GM21528 (cell line): ENCODE data around the gene GALR3.

ENCODE experiments used
- ATAC-seq: cut with Tn5 transposase; IDR thresholded peaks from one replicate; pipeline ENCODE4 v1.9.1; 2021; ENCODE audit warnings: mild to moderate bottlenecking, moderate library complexity; ENCODE audit not compliant: unreplicated experiment, low FRiP score

The GALR3 gene

DNA sequence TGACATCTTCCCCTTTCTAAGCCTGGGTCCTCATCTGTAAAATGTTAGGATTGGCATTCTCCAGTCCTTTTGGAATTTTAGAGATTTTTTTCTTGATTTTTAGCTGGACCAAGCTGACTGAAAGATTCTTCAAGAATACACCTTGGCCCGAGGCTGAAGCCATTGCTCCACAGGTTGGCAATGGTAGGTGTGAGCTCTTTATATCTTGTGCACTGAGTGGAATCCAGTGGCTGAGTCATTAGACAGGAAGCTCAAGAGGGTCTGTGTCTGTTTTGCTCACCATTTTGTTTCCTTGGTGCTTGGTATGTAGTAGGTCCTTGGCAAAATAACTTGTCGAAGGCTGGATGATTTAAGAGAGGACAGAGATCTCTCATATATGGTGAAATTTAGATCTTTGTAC lies 32.3 kb downstream of the GALR3 start:
- ATAC-seq: no peak

DNA sequence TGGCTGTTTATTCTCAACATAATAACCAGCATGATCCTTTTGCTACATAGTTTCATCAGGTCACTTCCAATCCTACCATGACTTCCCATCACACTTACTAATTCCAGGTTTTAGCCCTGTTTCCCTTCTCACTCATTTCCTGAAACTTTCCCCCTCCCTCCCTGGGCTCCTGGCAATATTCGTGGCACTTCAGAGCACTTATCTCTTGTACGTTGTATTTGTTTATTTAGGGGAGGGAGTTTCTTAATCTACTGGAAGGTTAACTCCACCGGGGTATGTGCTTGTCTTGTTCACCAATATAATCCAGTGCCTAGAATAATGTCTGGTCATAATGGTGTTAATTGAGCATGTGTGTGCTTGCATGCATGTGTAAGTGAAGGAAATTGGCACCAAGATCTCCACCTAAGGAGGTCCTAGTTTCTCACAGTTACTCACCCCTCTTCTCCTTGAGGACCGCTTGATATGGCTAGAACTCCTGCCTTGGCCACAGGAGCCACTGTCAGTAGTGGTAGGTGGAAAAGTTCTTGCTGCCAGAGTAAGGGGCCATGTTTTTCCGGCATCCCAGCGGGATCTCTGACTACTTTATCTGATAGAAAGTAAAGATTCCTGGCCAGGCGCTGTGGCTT lies 37.7 kb downstream of the GALR3 start:
- no peak for ATAC-seq

DNA sequence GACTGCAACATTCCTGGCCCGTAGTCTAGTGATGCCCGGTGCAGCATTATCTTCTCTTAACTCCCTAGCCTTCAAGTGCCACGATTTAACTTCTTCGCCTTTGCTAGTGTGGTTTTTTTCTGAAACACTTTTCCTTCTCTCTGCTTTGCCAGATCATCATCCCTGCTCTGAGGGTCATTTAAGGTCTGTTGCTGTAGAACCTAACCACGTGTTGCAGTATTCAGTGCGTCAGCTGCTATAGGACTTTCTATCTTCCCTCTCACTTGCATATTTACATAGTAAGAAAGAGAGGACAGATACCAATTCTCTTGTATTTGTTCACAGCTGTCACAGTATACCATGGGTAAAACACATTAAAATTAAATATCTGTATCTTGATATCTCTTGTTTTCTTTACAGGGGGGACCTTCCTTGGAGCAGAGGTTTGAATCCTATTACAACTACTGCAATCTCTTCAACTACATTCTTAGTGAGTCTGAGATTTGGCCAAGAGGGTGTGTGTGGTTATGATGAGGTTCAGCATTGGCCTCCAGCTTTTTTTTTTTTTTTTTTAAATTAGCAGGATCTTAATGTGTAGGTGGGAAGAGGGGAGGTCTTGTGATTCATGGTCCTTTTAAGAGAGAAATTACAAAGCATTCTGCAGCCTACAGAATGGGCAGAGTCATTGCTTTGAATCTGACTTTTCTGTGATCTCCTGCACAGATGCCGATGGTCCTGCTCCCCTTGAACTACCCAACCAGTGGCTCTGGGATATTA lies 39.6 kb downstream of the GALR3 start:
- ATAC-seq: no peak

DNA sequence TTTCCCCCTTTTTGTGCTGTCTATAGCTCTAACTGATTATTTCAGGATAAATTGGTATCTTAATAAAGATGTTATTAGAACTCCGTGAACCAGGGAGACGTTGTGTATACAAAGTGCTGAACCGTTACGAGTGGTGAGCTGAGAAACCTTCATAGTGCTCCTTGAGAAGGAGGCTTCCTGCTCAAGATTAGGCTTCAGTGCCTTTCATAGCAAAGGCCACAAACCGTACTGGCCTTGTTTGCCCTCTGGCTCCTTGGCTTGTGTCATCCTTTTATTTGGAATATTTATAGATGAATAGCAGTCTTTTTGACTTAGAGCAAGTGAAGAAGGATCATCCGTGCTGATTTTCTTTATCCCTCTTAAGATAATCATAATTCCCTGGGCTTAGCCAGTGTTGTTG lies 42.3 kb downstream of the GALR3 start:
- no peak for ATAC-seq

DNA sequence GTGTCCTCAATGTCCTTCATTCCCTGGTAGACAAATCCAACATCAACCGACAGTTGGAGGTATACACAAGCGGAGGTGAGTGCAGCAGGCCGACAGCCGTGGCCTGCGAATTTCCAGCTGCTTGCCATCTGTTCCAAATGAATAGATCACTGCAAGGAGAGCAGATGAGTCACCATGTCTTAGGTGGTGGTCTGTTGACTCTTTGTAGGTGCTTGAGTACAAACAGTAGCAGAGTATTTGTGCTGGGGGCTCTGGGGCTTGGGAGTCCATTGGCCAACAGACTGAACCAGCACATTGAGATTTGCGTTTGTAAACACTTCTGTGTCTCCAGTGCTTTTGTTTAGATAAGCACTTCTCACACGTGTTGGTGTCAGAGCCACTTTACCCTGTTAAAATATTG lies 47.1 kb downstream of the GALR3 start:
- ATAC-seq: no peak
